Adrenal gland (tissue), 5 donors: ENCODE data around the gene BDNF.

Experiments
- CTCF ChIP-seq, 6 experiments: fragments of 450-650 bp in 4 of 6; fragments of 200-600 bp in 2 of 6; sonication (generic) in 1 of 6; IDR thresholded peaks; 1 replicate in 5 of 6; 2 replicates in 1 of 6; pipeline versions ENCODE4 v1.5.1 to v1.8.0; 2016 to 2021; ENCODE audit warnings: antibody characterized with exemption in 6 of 6, mild to moderate bottlenecking in 2 of 6, moderate library complexity in 1 of 6
- POLR2A ChIP-seq, 2 donors: fragments of 450-650 bp; IDR thresholded peaks; one replicate each; pipeline ENCODE4 v1.6.1; 2017; ENCODE audit warnings: antibody characterized with exemption in 2 of 2, mild to moderate bottlenecking in 2 of 2, moderate library complexity in 1 of 2
- donor health status: DM: no; HTN: no; CAD: no.

- TF ChIP-seq CTCF (IDR thresholded peaks at IDR 0.05), result no peak
- no peak for TF ChIP-seq POLR2A (IDR thresholded peaks at IDR 0.05)
Observed at GRCh38 chr11:27719546-27719925, 19.3 kb upstream of the BDNF start.
